ENCODE results near the gene MRE11.

The MRE11 gene

DNA sequence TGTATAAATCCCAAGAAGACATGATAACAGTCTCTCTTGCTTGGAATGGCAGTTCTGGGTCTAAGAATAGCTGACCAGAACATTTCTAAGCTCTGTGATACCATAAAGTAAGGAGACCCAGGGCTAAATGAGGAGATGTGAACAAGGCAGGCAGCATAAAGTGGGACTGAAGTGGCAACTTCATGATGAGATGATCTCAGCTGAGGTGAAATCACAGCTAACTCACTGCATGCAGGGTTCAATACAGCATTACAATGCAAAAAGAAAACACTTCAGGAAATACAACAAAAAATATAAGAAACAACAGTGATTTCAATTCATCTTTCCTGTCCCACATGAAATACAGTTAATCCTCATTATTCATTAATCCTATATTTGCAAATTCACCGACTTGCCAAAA lies 44.6 kb downstream of the MRE11 start:
- Histone ChIP-seq H2BK5ac (ENCODE audit: low read depth, low read length, poor library complexity) (no peak overlapping the region), H4K8ac (ENCODE audit: low read depth, low read length) (no peak overlapping the region), H4K12ac (ENCODE audit: low read depth, low read length) (no peak overlapping the region), H3K79me1 (ENCODE audit: low read length) (no peaks in the 10 kb centered on the region), H3K4ac (ENCODE audit: low read depth, low read length) (no peak overlapping the region), H3K36me3 (ENCODE audit: control insufficient read depth in 1 of 2, insufficient read depth in 2 of 2, low read length in 2 of 2) (peaks cover 0 to 2% of the 10 kb centered on the region in 2 experiments), H3K18ac (ENCODE audit: low read length) (no peak overlapping the region), H2BK12ac (ENCODE audit: low read length) (no peak overlapping the region), H3K79me2 (ENCODE audit: control insufficient read depth, insufficient read depth, low read length, poor library complexity) (no peaks in the 10 kb centered on the region), H2BK120ac (ENCODE audit: insufficient read depth, low read length, poor library complexity) (no peak overlapping the region), H3K27ac (ENCODE audit: low read depth, low read length) (no peak overlapping the region), H3K4me2 (ENCODE audit: low read length) (no peak overlapping the region), H3K9ac (ENCODE audit: low read length) (no peak overlapping the region), H3K4me1 (ENCODE audit: control insufficient read depth in 1 of 2, insufficient read depth in 2 of 2, low read length in 2 of 2) (no peaks in the 10 kb centered on the region), H2AFZ (ENCODE audit: insufficient read depth, low read length, poor library complexity) (no peak overlapping the region), H3K27me3 (ENCODE audit: insufficient read depth, low read length) (no peaks in the 10 kb centered on the region), H2AK5ac (ENCODE audit: low read length) (no peak overlapping the region), H3K14ac (ENCODE audit: low read length) (no peak overlapping the region), H3K9me3 (ENCODE audit: insufficient read depth, low read depth, low read length) (no peaks in the 10 kb centered on the region), H4K91ac (ENCODE audit: low read depth, low read length) (no peak overlapping the region), H3K4me3 (ENCODE audit: low read depth, low read length) (no peak overlapping the region), H3K23ac (ENCODE audit: low read length) (no peak overlapping the region)
- 100% methylated on average over 1 of the region's 1 CpG for WGBS (ENCODE audit: extremely low coverage, insufficient coverage, insufficient read length)
- no peak for DNase-seq

DNA sequence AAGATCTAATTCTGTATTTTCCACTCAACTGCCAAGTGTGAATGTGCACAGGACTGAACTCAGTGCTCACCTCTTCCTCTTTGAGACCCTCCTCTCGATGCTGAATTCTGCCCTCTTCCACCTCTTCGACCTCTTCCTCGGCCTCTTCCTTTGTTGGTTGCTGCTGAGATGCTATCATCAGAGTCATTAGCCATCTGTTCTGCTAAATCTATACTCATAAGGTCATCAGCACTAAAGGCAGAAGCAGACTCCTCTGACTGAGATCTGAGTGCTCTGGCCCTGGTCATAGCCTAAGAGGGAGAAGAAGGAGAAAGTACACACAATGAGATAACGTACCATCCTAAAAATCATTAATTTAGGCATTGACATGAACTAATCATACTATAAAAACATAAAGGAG lies 46.5 kb downstream of the MRE11 start:
- Histone ChIP-seq H3K79me1 (ENCODE audit: low read length) (no peaks in the 10 kb centered on the region), H2AFZ (ENCODE audit: insufficient read depth, low read length, poor library complexity) (no peak overlapping the region), H3K4ac (ENCODE audit: low read depth, low read length) (no peak overlapping the region), H3K27ac (ENCODE audit: low read depth, low read length) (no peak overlapping the region), H3K4me1 (ENCODE audit: control insufficient read depth in 1 of 2, insufficient read depth in 2 of 2, low read length in 2 of 2) (no peaks in the 10 kb centered on the region), H2AK5ac (ENCODE audit: low read length) (no peak overlapping the region), H3K27me3 (ENCODE audit: insufficient read depth, low read length) (no peaks in the 10 kb centered on the region), H3K14ac (ENCODE audit: low read length) (no peak overlapping the region), H3K36me3 (ENCODE audit: control insufficient read depth in 1 of 2, insufficient read depth in 2 of 2, low read length in 2 of 2) (peaks cover 0 to 2% of the 10 kb centered on the region in 2 experiments), H4K91ac (ENCODE audit: low read depth, low read length) (no peak overlapping the region), H3K79me2 (ENCODE audit: control insufficient read depth, insufficient read depth, low read length, poor library complexity) (no peaks in the 10 kb centered on the region), H4K8ac (ENCODE audit: low read depth, low read length) (no peak overlapping the region), H3K4me2 (ENCODE audit: low read length) (no peak overlapping the region), H2BK120ac (ENCODE audit: insufficient read depth, low read length, poor library complexity) (no peak overlapping the region), H3K9me3 (ENCODE audit: insufficient read depth, low read depth, low read length) (no peaks in the 10 kb centered on the region), H3K4me3 (ENCODE audit: low read depth, low read length) (no peak overlapping the region), H3K9ac (ENCODE audit: low read length) (no peak overlapping the region), H2BK5ac (ENCODE audit: low read depth, low read length, poor library complexity) (no peak overlapping the region), H3K18ac (ENCODE audit: low read length) (no peak overlapping the region), H2BK12ac (ENCODE audit: low read length) (no peak overlapping the region), H3K23ac (ENCODE audit: low read length) (no peak overlapping the region), H4K12ac (ENCODE audit: low read depth, low read length) (no peak overlapping the region)
- no CpG with 5 or more reads among the region's 4 CpGs for WGBS (ENCODE audit: extremely low coverage, insufficient coverage, insufficient read length)
- no peak for DNase-seq

DNA sequence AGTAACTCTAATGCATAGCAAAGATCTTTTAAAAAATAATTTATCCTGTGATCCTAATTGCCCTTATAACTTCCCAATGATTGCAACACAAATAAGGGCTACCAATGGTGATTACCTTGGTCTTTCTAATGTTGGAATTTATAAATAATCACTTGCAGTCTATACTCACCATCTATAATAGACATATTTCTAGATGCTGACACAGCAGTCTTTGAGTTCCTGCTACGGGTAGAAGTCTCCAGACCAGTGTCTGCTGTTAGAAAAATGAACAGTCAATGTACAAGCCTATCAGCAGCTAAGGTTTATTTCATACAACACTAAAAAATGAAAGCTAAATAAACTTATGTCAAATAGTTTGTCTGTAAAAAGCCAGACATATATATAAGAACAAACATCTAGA lies 48.0 kb downstream of the MRE11 start:
- no peak overlapping the region for H3K9ac ChIP-seq (ENCODE audit: low read length)
- H3K14ac ChIP-seq (ENCODE audit: low read length), result no peak overlapping the region
- no peak overlapping the region for H2BK120ac ChIP-seq (ENCODE audit: insufficient read depth, low read length, poor library complexity)
- H3K4ac ChIP-seq (ENCODE audit: low read depth, low read length), result no peak overlapping the region
- no peaks in the 10 kb centered on the region for H3K9me3 ChIP-seq (ENCODE audit: insufficient read depth, low read depth, low read length)
- H3K27ac ChIP-seq (ENCODE audit: low read depth, low read length), result no peak overlapping the region
- no peak overlapping the region for H4K12ac ChIP-seq (ENCODE audit: low read depth, low read length)
- no peak overlapping the region for H2BK5ac ChIP-seq (ENCODE audit: low read depth, low read length, poor library complexity)
- no peak overlapping the region for H3K18ac ChIP-seq (ENCODE audit: low read length)
- peaks cover 0 to 2% of the 10 kb centered on the region in 2 experiments for H3K36me3 ChIP-seq (ENCODE audit: control insufficient read depth in 1 of 2, insufficient read depth in 2 of 2, low read length in 2 of 2)
- H3K79me2 ChIP-seq (ENCODE audit: control insufficient read depth, insufficient read depth, low read length, poor library complexity), result no peaks in the 10 kb centered on the region
- H3K4me1 ChIP-seq (ENCODE audit: control insufficient read depth in 1 of 2, insufficient read depth in 2 of 2, low read length in 2 of 2), result no peaks in the 10 kb centered on the region
- H2AFZ ChIP-seq (ENCODE audit: insufficient read depth, low read length, poor library complexity), result no peak overlapping the region
- no peaks in the 10 kb centered on the region for H3K27me3 ChIP-seq (ENCODE audit: insufficient read depth, low read length)
- H3K4me2 ChIP-seq (ENCODE audit: low read length), result no peak overlapping the region
- WGBS (ENCODE audit: extremely low coverage, insufficient coverage, insufficient read length), result no CpG with 5 or more reads among the region's 1 CpG
- no peak overlapping the region for H2AK5ac ChIP-seq (ENCODE audit: low read length)
- H4K91ac ChIP-seq (ENCODE audit: low read depth, low read length), result no peak overlapping the region
- H3K4me3 ChIP-seq (ENCODE audit: low read depth, low read length), result no peak overlapping the region
- H4K8ac ChIP-seq (ENCODE audit: low read depth, low read length), result no peak overlapping the region
- H2BK12ac ChIP-seq (ENCODE audit: low read length), result no peak overlapping the region
- no peak overlapping the region for H3K23ac ChIP-seq (ENCODE audit: low read length)
- no peak for DNase-seq
- no peaks in the 10 kb centered on the region for H3K79me1 ChIP-seq (ENCODE audit: low read length)

DNA sequence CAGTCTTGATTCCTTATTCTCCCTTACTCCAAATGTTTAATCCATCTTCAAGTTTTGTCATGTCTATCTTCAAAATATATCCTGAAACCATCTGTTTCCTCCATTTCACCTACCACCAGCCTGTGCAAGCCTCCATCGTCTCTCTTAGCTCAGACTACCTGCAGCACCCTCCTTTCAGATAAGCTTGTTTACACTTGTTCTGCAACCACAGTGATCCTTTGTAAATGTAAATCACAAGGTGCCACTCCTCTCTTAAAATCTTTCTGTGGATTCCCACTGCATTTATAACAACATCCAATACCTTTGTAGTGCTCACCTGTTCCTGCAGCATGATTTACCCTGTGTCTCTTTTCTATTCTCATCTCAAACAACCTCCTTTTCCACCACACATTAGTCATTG lies 60.6 kb downstream of the MRE11 start:
- Histone ChIP-seq H3K18ac (ENCODE audit: low read length) (no peak overlapping the region), H3K14ac (ENCODE audit: low read length) (no peak overlapping the region), H3K4me2 (ENCODE audit: low read length) (no peak overlapping the region), H3K36me3 (ENCODE audit: control insufficient read depth in 1 of 2, insufficient read depth in 2 of 2, low read length in 2 of 2) (peaks cover 5 to 7% of the 10 kb centered on the region in 2 experiments), H3K79me1 (ENCODE audit: low read length) (no peaks in the 10 kb centered on the region), H3K9me3 (ENCODE audit: insufficient read depth, low read depth, low read length) (no peaks in the 10 kb centered on the region), H3K9ac (ENCODE audit: low read length) (no peak overlapping the region), H3K4ac (ENCODE audit: low read depth, low read length) (no peak overlapping the region), H2BK12ac (ENCODE audit: low read length) (no peak overlapping the region), H4K8ac (ENCODE audit: low read depth, low read length) (no peak overlapping the region), H2AFZ (ENCODE audit: insufficient read depth, low read length, poor library complexity) (no peak overlapping the region), H3K27me3 (ENCODE audit: insufficient read depth, low read length) (no peaks in the 10 kb centered on the region), H2AK5ac (ENCODE audit: low read length) (no peak overlapping the region), H3K27ac (ENCODE audit: low read depth, low read length) (no peak overlapping the region), H2BK120ac (ENCODE audit: insufficient read depth, low read length, poor library complexity) (no peak overlapping the region), H3K4me1 (ENCODE audit: control insufficient read depth in 1 of 2, insufficient read depth in 2 of 2, low read length in 2 of 2) (no peaks in the 10 kb centered on the region), H4K12ac (ENCODE audit: low read depth, low read length) (no peak overlapping the region), H4K91ac (ENCODE audit: low read depth, low read length) (no peak overlapping the region), H3K23ac (ENCODE audit: low read length) (no peak overlapping the region), H3K79me2 (ENCODE audit: control insufficient read depth, insufficient read depth, low read length, poor library complexity) (no peaks in the 10 kb centered on the region), H3K4me3 (ENCODE audit: low read depth, low read length) (no peak overlapping the region), H2BK5ac (ENCODE audit: low read depth, low read length, poor library complexity) (no peak overlapping the region)
- DNase-seq, result no peak
- WGBS (ENCODE audit: extremely low coverage, insufficient coverage, insufficient read length), result no CpG with 5 or more reads among the region's 1 CpG
